Measurements from ENCODE around the gene CALML5. TPM values are rescaled to one million over a fixed set of nuclear protein-coding genes. Genes with fewer than 3 reads are reported as not detected.

CALML5 gene
- total RNA-seq, 1 experiment from 2014 or later, result not detected

- Mint-ChIP-seq H3K9me3 (ENCODE audit: unreplicated experiment) (peaks cover 8% of the 10 kb centered on the region), H3K4me3 (ENCODE audit: unreplicated experiment) (no peak overlapping the region), H3K36me3 (ENCODE audit: insufficient read depth, unreplicated experiment) (peaks cover 8% of the 10 kb centered on the region), H3K27me3 (ENCODE audit: insufficient read depth, unreplicated experiment) (no peaks in the 10 kb centered on the region), H3K27ac (ENCODE audit: low read depth, unreplicated experiment) (peak overlapping the region; percentile 67), H3K4me1 (ENCODE audit: insufficient read depth, unreplicated experiment) (peaks cover 29% of the 10 kb centered on the region)
- POLR2A ChIA-PET, result interaction anchor here (0.9 to 2.5 kb wide), 7 partner anchors 27 to 96 kb away, joined by 3 to 29 read pairs (median 5); no protein-coding TSS in a partner anchor
- DNase-seq (ENCODE audit: unreplicated experiment), result no peak
- CTCF ChIA-PET, result no interaction called here
- BruUV-seq (replicated peaks), result no TSS peak
- no peak for TF ChIP-seq CTCF (IDR thresholded peaks at IDR 0.05; ENCODE audit: unreplicated experiment)
- intact Hi-C loops (cut with micrococcal nuclease), result loop anchor here (5.0 kb wide), 1 partner anchor 70 kb away; no protein-coding TSS in a partner anchor
Observed at GRCh38 chr10:5537684-5538083, 38.3 kb upstream of the CALML5 start.

GRCh38 chr10:5536486-5537081 lies 37.2 kb upstream of the CALML5 start:
- no peak for DNase-seq (ENCODE audit: unreplicated experiment)
- Mint-ChIP-seq H3K9me3 (ENCODE audit: unreplicated experiment) (peaks cover 8% of the 10 kb centered on the region), H3K27ac (ENCODE audit: low read depth, unreplicated experiment) (no peak overlapping the region), H3K36me3 (ENCODE audit: insufficient read depth, unreplicated experiment) (no peaks in the 10 kb centered on the region), H3K4me1 (ENCODE audit: insufficient read depth, unreplicated experiment) (peaks cover 29% of the 10 kb centered on the region), H3K27me3 (ENCODE audit: insufficient read depth, unreplicated experiment) (no peaks in the 10 kb centered on the region), H3K4me3 (ENCODE audit: unreplicated experiment) (no peak overlapping the region)
- CTCF ChIA-PET, result no interaction called here
- no TSS peak for BruUV-seq (replicated peaks)
- intact Hi-C loops (cut with micrococcal nuclease), result loop anchor here (5.0 kb wide), 1 partner anchor 69 kb away; no protein-coding TSS in a partner anchor
- no peak for TF ChIP-seq CTCF (IDR thresholded peaks at IDR 0.05; ENCODE audit: unreplicated experiment)
- POLR2A ChIA-PET, result interaction anchor here (4.0 kb wide), 1 partner anchor 11 kb away, joined by 34 read pairs; no protein-coding TSS in a partner anchor

- intact Hi-C loops (cut with micrococcal nuclease), result loop anchor here (5.0 kb wide), 1 partner anchor 68 kb away; no protein-coding TSS in a partner anchor
- DNase-seq (ENCODE audit: unreplicated experiment), result peak; percentile 88
- H3K27ac Mint-ChIP-seq (ENCODE audit: low read depth, unreplicated experiment), result no peak overlapping the region
- H3K36me3 Mint-ChIP-seq (ENCODE audit: insufficient read depth, unreplicated experiment), result no peaks in the 10 kb centered on the region
- no peak for TF ChIP-seq CTCF (IDR thresholded peaks at IDR 0.05; ENCODE audit: unreplicated experiment)
- H3K4me1 Mint-ChIP-seq (ENCODE audit: insufficient read depth, unreplicated experiment), result peaks cover 29% of the 10 kb centered on the region
- H3K4me3 Mint-ChIP-seq (ENCODE audit: unreplicated experiment), result peak overlapping the region; percentile 33
- BruUV-seq (replicated peaks), result no TSS peak
- H3K27me3 Mint-ChIP-seq (ENCODE audit: insufficient read depth, unreplicated experiment), result no peaks in the 10 kb centered on the region
- ChIA-PET CTCF (interaction anchor here (0.7 to 0.8 kb wide), 2 partner anchors 93 to 118 kb away, joined by 3 read pairs; no protein-coding TSS in a partner anchor), POLR2A (interaction anchor here (0.6 to 4.0 kb wide), 18 partner anchors 9 to 89 kb away, joined by 3 to 34 read pairs (median 3); partner anchors contain the start of gene CALML3)
- peaks cover 8% of the 10 kb centered on the region for H3K9me3 Mint-ChIP-seq (ENCODE audit: unreplicated experiment)
Observed at GRCh38 chr10:5534880-5535856, 35.8 kb upstream of the CALML5 start.

Data from MCF 10A (cell line).